ENCODE data around the gene MOSPD2.

DNA sequence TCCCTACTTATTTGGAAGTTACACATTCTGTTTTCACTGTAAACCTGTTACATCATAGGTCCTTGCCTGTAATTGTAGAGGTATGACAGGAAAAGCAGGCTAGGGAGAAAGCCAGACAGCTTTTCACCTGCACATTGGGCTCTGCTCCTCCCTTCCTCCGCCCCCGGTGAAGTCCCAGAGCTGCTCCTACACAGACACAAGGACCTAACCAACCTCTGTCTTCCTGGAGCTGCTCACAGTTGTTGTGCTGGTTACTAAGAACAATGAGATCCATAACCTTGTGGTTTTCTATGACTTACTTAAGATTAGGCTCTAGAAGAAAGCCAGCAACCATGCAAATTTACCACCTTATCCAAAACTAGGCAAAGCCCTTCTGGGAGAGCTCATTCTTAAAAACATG is 40.0 kb downstream of the MOSPD2 start:
- TF ChIP-seq CTCF (IDR thresholded peaks at IDR 0.05) (no peak), EP300 (IDR thresholded peaks at IDR 0.05) (no peak), POLR2A (IDR thresholded peaks at IDR 0.05) (no peak), POLR2AphosphoS5 (IDR thresholded peaks at IDR 0.05) (no peak)

Data from stomach (tissue), 4 donors.